ENCODE measurements around the gene CRYGN. TPM values are rescaled to one million over a fixed set of nuclear protein-coding genes. Genes with fewer than 3 reads are reported as not detected.

CRYGN gene
- polyA plus RNA-seq, 3 donors, result not detected

DNA sequence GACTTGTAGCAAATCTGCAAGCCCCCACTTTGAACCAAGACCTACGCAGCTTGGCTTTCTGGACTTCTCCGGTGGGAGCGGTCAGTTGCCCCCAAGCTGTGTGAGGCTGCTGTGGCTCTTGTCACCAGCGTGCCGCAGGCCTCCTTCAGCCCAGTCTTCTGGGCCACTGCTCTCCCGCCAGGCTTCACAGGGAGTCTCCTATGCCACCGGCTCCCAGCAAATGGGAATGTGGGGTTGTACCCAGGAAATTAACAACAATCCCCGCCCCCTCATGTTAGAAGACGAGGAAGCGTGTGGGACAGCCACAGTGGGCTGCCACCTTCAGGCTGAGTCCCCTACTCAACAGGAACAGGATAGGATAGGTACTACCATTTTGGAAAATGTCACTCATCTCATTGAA is 34.4 kb downstream of the CRYGN start:
- no peaks in the 10 kb centered on the region for H3K79me2 ChIP-seq (ENCODE audit: insufficient read depth, low read length)
- no peak overlapping the region for H2AFZ ChIP-seq (ENCODE audit: insufficient read depth, low read depth, low read length, poor library complexity, severe bottlenecking)
- intact Hi-C loops (cut with micrococcal nuclease), result no loop called here
- peak overlapping the region in 2 of 7 donors; percentile 4 to 26 for H3K27ac Mint-ChIP-seq
- no peak overlapping the region for H3K4me3 Mint-ChIP-seq
- TF ChIP-seq, protein P1, sequence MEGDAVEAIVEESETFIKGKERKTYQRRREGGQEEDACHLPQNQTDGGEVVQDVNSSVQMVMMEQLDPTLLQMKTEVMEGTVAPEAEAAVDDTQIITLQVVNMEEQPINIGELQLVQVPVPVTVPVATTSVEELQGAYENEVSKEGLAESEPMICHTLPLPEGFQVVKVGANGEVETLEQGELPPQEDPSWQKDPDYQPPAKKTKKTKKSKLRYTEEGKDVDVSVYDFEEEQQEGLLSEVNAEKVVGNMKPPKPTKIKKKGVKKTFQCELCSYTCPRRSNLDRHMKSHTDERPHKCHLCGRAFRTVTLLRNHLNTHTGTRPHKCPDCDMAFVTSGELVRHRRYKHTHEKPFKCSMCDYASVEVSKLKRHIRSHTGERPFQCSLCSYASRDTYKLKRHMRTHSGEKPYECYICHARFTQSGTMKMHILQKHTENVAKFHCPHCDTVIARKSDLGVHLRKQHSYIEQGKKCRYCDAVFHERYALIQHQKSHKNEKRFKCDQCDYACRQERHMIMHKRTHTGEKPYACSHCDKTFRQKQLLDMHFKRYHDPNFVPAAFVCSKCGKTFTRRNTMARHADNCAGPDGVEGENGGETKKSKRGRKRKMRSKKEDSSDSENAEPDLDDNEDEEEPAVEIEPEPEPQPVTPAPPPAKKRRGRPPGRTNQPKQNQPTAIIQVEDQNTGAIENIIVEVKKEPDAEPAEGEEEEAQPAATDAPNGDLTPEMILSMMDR (IDR thresholded peaks at IDR 0.05), result no peak
- H3K9me3 ChIP-seq (replicated peaks in 1 of 2; ENCODE audit: control insufficient read depth in 1 of 2, insufficient read depth in 1 of 2, low read length in 2 of 2), result peaks cover 0 to 4% of the 10 kb centered on the region in 2 donors
- H3K4me3 ChIP-seq (replicated peaks in 1 of 3; ENCODE audit: low read depth in 2 of 3, low read length in 3 of 3), result no peak overlapping the region
- no peak overlapping the region for H3K27ac ChIP-seq (ENCODE audit: low read depth in 1 of 2, low read length in 2 of 2)
- peaks cover 32 to 44% (median 41%) of the 10 kb centered on the region in 3 donors for H3K27me3 Mint-ChIP-seq (ENCODE audit: low read depth in 3 of 3)
- H3K4me1 ChIP-seq (ENCODE audit: control insufficient read depth in 1 of 2, insufficient read depth in 2 of 2, low read length in 2 of 2), result peaks cover 31 to 50% of the 10 kb centered on the region in 2 donors
- peaks cover 32% of the 10 kb centered on the region for H3K4me1 Mint-ChIP-seq
- no peak for DNase-seq
- H3K4me2 ChIP-seq (replicated peaks; ENCODE audit: extremely low read depth, low read length, poor library complexity, severe bottlenecking), result no peak overlapping the region
- peaks cover under 1 to 4% of the 10 kb centered on the region in 2 donors for H3K36me3 Mint-ChIP-seq
- H3K27me3 ChIP-seq (ENCODE audit: control insufficient read depth in 2 of 2, insufficient read depth in 2 of 2, low read length in 2 of 2), result peaks cover 13 to 32% of the 10 kb centered on the region in 2 donors
- H3K9me3 Mint-ChIP-seq, result peaks cover 0 to 7% (median 4%) of the 10 kb centered on the region in 7 donors
- H3K9ac ChIP-seq (ENCODE audit: insufficient read depth, low read length, poor library complexity, severe bottlenecking), result no peak overlapping the region
- 90% methylated on average over 6 of the region's 10 CpGs for WGBS (ENCODE audit: insufficient coverage)
- no peaks in the 10 kb centered on the region for H3K36me3 ChIP-seq (replicated peaks in 1 of 2; ENCODE audit: control insufficient read depth in 1 of 2, insufficient read depth in 2 of 2, low read length in 2 of 2)
- H4K20me1 ChIP-seq (ENCODE audit: insufficient read depth, low read length), result no peaks in the 10 kb centered on the region

DNA sequence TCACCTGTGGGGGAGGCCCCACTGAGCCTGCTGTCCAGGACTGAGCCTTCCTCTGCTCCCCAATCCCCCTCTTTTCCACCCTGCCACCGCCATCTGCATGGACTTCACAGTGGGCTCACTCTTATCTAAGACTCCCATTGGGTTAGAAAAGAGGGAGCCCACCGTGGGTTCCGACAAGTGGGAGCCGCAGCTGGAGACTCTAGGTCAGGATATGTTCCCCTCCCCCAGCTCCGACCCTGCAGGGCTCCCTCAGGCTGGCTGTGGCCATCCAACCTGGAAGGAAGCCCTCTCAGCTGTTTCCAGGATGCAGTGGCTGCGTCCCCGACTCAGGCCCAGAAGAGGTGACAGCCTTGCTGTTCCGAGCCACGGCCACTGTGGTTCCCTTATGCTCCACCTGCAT is 34.9 kb downstream of the CRYGN start:
- Histone ChIP-seq H3K27me3 (ENCODE audit: control insufficient read depth in 2 of 2, insufficient read depth in 2 of 2, low read length in 2 of 2) (peaks cover 11 to 27% of the 10 kb centered on the region in 2 donors), H3K4me3 (replicated peaks in 1 of 3; ENCODE audit: low read depth in 2 of 3, low read length in 3 of 3) (no peak overlapping the region), H2AFZ (ENCODE audit: insufficient read depth, low read depth, low read length, poor library complexity, severe bottlenecking) (no peak overlapping the region), H4K20me1 (ENCODE audit: insufficient read depth, low read length) (no peaks in the 10 kb centered on the region), H3K4me2 (replicated peaks; ENCODE audit: extremely low read depth, low read length, poor library complexity, severe bottlenecking) (no peak overlapping the region), H3K4me1 (ENCODE audit: control insufficient read depth in 1 of 2, insufficient read depth in 2 of 2, low read length in 2 of 2) (peaks cover 26 to 44% of the 10 kb centered on the region in 2 donors), H3K27ac (ENCODE audit: low read depth in 1 of 2, low read length in 2 of 2) (no peak overlapping the region), H3K9ac (ENCODE audit: insufficient read depth, low read length, poor library complexity, severe bottlenecking) (no peak overlapping the region), H3K36me3 (replicated peaks in 1 of 2; ENCODE audit: control insufficient read depth in 1 of 2, insufficient read depth in 2 of 2, low read length in 2 of 2) (no peaks in the 10 kb centered on the region), H3K79me2 (ENCODE audit: insufficient read depth, low read length) (no peaks in the 10 kb centered on the region), H3K9me3 (replicated peaks in 1 of 2; ENCODE audit: control insufficient read depth in 1 of 2, insufficient read depth in 1 of 2, low read length in 2 of 2) (no peaks in the 10 kb centered on the region)
- no peak for DNase-seq
- Mint-ChIP-seq H3K9me3 (peaks cover 0 to 4% (median 3%) of the 10 kb centered on the region in 7 donors), H3K4me1 (peaks cover 28% of the 10 kb centered on the region), H3K27ac (peak overlapping the region in 2 of 7 donors; percentile 36 to 41), H3K36me3 (peaks cover 0 to 3% of the 10 kb centered on the region in 2 donors), H3K4me3 (no peak overlapping the region), H3K27me3 (ENCODE audit: low read depth in 3 of 3) (peaks cover 27 to 43% (median 35%) of the 10 kb centered on the region in 3 donors)
- WGBS (ENCODE audit: insufficient coverage), result 91% methylated on average over 8 of the region's 9 CpGs
- TF ChIP-seq, protein P1 (IDR thresholded peaks at IDR 0.05), result no peak
- intact Hi-C loops (cut with micrococcal nuclease), result no loop called here
